ENCODE results near the gene SIPA1L3. TPM values are rescaled to one million over a fixed set of nuclear protein-coding genes. Genes with fewer than 3 reads are reported as not detected.

SIPA1L3 gene
- total RNA-seq, 6 experiments from 2014 or later: 9.1 to 20.4 (median 14.9) TPM

DNA sequence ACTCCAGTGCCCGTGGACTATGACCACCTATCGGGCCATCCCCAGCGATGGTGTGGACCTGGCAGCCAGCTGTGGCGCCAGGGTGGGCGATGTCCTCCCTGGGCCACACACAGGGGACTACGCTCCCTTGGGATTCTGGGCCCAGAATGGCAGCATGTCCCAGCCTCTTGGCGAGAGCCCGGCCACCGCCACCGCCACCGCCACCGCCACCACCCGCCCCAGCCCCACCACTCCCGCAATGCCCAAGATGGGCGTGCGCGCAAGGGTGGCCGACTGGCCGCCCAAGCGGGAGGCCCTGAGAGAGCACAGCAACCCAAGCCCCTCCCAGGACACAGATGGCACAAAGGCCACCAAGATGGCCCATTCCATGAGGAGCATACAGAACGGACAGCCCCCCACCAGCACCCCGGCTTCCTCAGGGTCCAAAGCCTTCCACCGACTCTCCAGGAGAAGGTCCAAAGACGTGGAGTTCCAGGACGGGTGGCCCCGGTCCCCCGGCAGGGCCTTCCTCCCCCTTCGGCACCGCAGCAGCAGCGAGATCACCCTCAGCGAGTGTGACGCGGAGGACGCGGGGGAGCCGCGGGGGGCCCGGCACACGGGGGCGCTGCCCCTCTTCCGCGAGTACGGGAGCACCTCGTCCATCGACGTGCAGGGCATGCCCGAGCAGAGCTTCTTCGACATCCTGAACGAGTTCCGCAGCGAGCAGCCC is 174.7 kb downstream of the SIPA1L3 start:
- H3K36me3 ChIP-seq: peaks cover 0 to 4% (median 0%) of the 10 kb centered on the region in 4 donors
- H3K27ac ChIP-seq: no peak overlapping the region
- TF ChIP-seq POLR2A (IDR thresholded peaks at IDR 0.05) (no peak), CTCF (IDR thresholded peaks at IDR 0.05) (no peak)
- intact Hi-C loops (cut with DNase I): no loop called here
- ATAC-seq (peak in 1 of 4 donors; percentile 23), DNase-seq (no peak)
- no CpG with 5 or more reads among the region's 51 CpGs for WGBS (ENCODE audit: insufficient coverage, low coverage, low lambda C conversion rate, missing lambda C conversion rate)
- no peaks in the 10 kb centered on the region for H3K27me3 ChIP-seq
- H3K4me3 ChIP-seq: no peak overlapping the region
- H3K4me1 ChIP-seq: no peaks in the 10 kb centered on the region
- H3K9me3 ChIP-seq: no peaks in the 10 kb centered on the region

DNA sequence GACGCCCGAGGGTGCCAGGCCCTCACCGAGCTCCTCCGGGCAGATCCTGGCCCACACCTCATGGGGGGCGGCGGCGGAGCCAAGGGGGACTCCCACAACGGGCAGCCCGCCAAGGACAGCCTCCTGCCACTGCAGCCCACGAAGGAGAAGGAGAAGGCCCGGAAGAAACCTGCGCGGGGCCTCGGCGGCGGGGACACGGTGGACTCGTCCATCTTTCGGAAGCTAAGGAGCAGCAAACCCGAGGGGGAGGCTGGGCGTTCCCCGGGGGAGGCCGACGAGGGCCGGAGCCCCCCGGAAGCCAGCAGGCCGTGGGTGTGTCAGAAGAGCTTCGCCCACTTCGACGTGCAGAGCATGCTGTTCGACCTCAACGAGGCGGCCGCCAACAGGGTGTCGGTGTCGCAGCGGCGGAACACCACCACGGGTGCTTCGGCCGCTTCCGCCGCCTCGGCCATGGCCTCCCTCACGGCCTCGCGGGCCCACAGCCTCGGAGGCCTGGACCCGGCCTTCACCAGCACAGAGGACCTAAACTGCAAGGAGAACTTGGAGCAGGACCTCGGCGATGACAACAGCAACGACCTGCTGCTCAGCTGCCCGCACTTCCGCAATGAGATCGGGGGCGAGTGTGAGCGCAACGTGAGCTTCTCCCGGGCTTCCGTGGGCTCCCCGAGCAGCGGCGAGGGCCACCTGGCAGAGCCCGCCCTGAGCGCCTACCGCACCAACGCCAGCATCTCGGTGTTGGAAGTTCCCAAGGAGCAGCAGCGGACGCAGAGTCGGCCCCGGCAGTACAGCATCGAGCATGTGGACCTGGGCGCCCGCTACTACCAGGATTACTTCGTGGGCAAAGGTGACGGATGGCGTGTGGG is 175.5 kb downstream of the SIPA1L3 start:
- intact Hi-C loops (cut with DNase I): no loop called here

GRCh38 chr19:38084196-38084595 is 177.2 kb downstream of the SIPA1L3 start:
- DNase-seq: no peak
- peaks cover 0 to 9% (median 0%) of the 10 kb centered on the region in 4 donors for H3K36me3 ChIP-seq
- no peak overlapping the region for H3K4me3 ChIP-seq
- no peak overlapping the region for H3K27ac ChIP-seq
- 97% methylated on average over 3 of the region's 7 CpGs for WGBS (ENCODE audit: insufficient coverage, low coverage, low lambda C conversion rate, missing lambda C conversion rate)
- intact Hi-C loops (cut with DNase I): no loop called here
- TF ChIP-seq CTCF (IDR thresholded peaks at IDR 0.05) (no peak), POLR2A (IDR thresholded peaks at IDR 0.05) (no peak)
- H3K9me3 ChIP-seq: no peaks in the 10 kb centered on the region
- no peaks in the 10 kb centered on the region for H3K4me1 ChIP-seq
- H3K27me3 ChIP-seq: no peaks in the 10 kb centered on the region
- ATAC-seq: no peak

More for the DNA sequence above, 175.5 kb downstream of the SIPA1L3 start:
- Histone ChIP-seq H3K36me3 (peaks cover 0 to 4% (median 0%) of the 10 kb centered on the region in 4 donors), H3K4me1 (no peaks in the 10 kb centered on the region), H3K9me3 (no peaks in the 10 kb centered on the region), H3K4me3 (no peak overlapping the region), H3K27me3 (no peaks in the 10 kb centered on the region), H3K27ac (no peak overlapping the region)
- no peak for ATAC-seq
- TF ChIP-seq POLR2A (IDR thresholded peaks at IDR 0.05): no peak
- TF ChIP-seq CTCF (IDR thresholded peaks at IDR 0.05): no peak
- 99% methylated on average over 15 of the region's 78 CpGs for WGBS (ENCODE audit: insufficient coverage, low coverage, low lambda C conversion rate, missing lambda C conversion rate)
- DNase-seq: no peak

DNA sequence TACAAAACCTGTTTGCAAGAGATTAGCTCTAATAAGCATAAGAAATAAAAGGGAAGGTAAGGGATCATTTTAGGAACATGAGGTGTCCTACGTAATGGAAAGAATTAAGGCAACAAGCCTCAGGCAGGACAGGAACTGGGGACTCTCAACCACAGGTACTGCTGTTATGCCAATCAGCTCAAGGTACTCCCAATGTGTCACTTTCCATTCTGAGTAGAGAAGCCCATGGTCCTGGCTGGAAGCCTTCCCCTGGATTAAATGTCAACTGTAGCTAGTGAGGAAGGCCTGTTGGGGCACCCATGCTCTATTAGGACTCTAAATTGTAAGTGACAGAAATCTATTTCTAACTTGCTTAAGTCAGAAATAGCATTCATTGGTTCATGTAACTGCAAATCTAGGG is 182.4 kb downstream of the SIPA1L3 start:
- Histone ChIP-seq H3K4me3 (no peak overlapping the region), H3K9me3 (no peaks in the 10 kb centered on the region), H3K27me3 (no peaks in the 10 kb centered on the region), H3K4me1 (no peaks in the 10 kb centered on the region), H3K27ac (no peak overlapping the region), H3K36me3 (peaks cover 0 to 7% (median 0%) of the 10 kb centered on the region in 4 donors)
- intact Hi-C loops (cut with DNase I): no loop called here
- 89% methylated on average over 1 of the region's 1 CpG for WGBS (ENCODE audit: insufficient coverage, low coverage, low lambda C conversion rate, missing lambda C conversion rate)
- TF ChIP-seq CTCF (IDR thresholded peaks at IDR 0.05) (no peak), POLR2A (IDR thresholded peaks at IDR 0.05) (no peak)
- ATAC-seq: no peak
- no peak for DNase-seq
